HCT116 (cell line): ENCODE results near the gene TJP1. TPM values are rescaled to one million over a fixed set of nuclear protein-coding genes. Genes with fewer than 3 reads are reported as not detected.

Experiments
- ATAC-seq: fragments of 200-7000 bp; cut with Tn5 transposase; 2 replicates; pipeline ENCODE4 v1.9.1; 2020; ENCODE audit warnings: mild to moderate bottlenecking, moderate library complexity
- BruUV-seq: library from RNA; stranded (reverse); fragments of 400-500 nt; replicated peaks from 2 replicates; lab custom pipeline; 2021; lab: Mats Ljungman, UMichigan
- CTCF ChIA-PET: fragments of 300-600 bp; sonication (Branson Sonifier 250); formaldehyde crosslinking; loops from one replicate; lab custom pipeline; 2021; ENCODE audit warnings: antibody characterized with exemption; lab: Charles Lee
- POLR2A ChIA-PET: fragments of 300-600, 350-600 bp; sonication (Branson Sonifier 250); formaldehyde crosslinking; loops from one replicate; lab custom pipeline; 2021; ENCODE audit warnings: antibody characterized with exemption; lab: Charles Lee
- RAD21 ChIA-PET, 2 experiments: fragments of 300-600 bp; sonication (Branson Sonifier 250); formaldehyde crosslinking; loops; one replicate each; lab custom pipeline; 2023; ENCODE audit warnings: low total read pairs in 2 of 2; ENCODE audit not compliant: uncharacterized antibody in 2 of 2, unreplicated experiment in 2 of 2, low non-redundant PET in 1 of 2; lab: Charles Lee
- DNase-seq: peaks from one replicate; pipeline ENCODE4 v3.0.0-alpha.2; 2010; ENCODE audit warnings: low read depth, low spot score
- H2AFZ ChIP-seq: fragments of 200-600 bp; shearing (Covaris generic), sonication (generic); 2 replicates; pipeline ENCODE4 v1.6.1; 2017; ENCODE audit warnings: low read depth, mixed run types, mixed read lengths, antibody characterized with exemption, low read length; ENCODE audit not compliant: poor library complexity, severe bottlenecking
- H3K27ac ChIP-seq: 2 replicates; pipeline ENCODE4 v1.5.1; 2012; ENCODE audit warnings: low read depth, low read length
- H3K27me3 ChIP-seq: fragments of 200-600 bp; sonication (generic); 2 replicates; pipeline ENCODE4 v1.6.1; 2016; ENCODE audit warnings: mixed run types, low read length, mixed read lengths; ENCODE audit not compliant: insufficient read depth
- H3K36me3 ChIP-seq, 2 experiments: fragments of 200-500 bp in 1 of 2; fragments of 200-600 bp in 1 of 2; sonication (Bioruptor generic) in 1 of 2; sonication (generic) in 1 of 2; 2 replicates each; pipeline versions ENCODE4 v1.5.1 to v1.6.1; 2014 to 2016; ENCODE audit warnings: low read length in 2 of 2, inconsistent platforms in 1 of 2, mixed read lengths in 1 of 2, mixed run types in 1 of 2; ENCODE audit not compliant: insufficient read depth in 2 of 2, control insufficient read depth in 1 of 2
- H3K4me1 ChIP-seq, 2 experiments: fragments of 200-600 bp in 1 of 2; sonication (generic) in 1 of 2; 2 replicates each; pipeline versions ENCODE4 v1.5.1 to v1.6.1; 2012 to 2017; ENCODE audit warnings: low read length in 2 of 2, inconsistent platforms in 1 of 2, mild to moderate bottlenecking in 1 of 2, mixed read lengths in 1 of 2, mixed run types in 1 of 2, moderate library complexity in 1 of 2; ENCODE audit not compliant: insufficient read depth in 2 of 2, control insufficient read depth in 1 of 2
- H3K4me2 ChIP-seq: fragments of 200-600 bp; sonication (generic); 2 replicates; pipeline ENCODE4 v1.6.1; 2017; ENCODE audit warnings: mixed run types, low read length, mixed read lengths
- H3K4me3 ChIP-seq, 2 experiments: fragments of 200-600 bp in 1 of 2; sonication (generic) in 1 of 2; replicated peaks in 1 of 2; 2 replicates each; pipeline ENCODE4 v1.5.1; 2011 to 2016; ENCODE audit warnings: low read length in 2 of 2, control low read depth in 1 of 2, low read depth in 1 of 2, mild to moderate bottlenecking in 1 of 2, mixed read lengths in 1 of 2, mixed run types in 1 of 2
- H3K79me2 ChIP-seq: fragments of 200-600 bp; sonication (generic); 2 replicates; pipeline ENCODE4 v1.6.1; 2017; ENCODE audit warnings: mild to moderate bottlenecking, mixed run types, low read length, moderate library complexity, mixed read lengths; ENCODE audit not compliant: insufficient read depth
- H3K9ac ChIP-seq: fragments of 200-600 bp; sonication (generic); 2 replicates; pipeline ENCODE4 v1.6.1; 2016; ENCODE audit warnings: low read length, mixed read lengths
- H3K9me2 ChIP-seq: fragments of 200-600 bp; sonication (generic), shearing (Covaris generic); 2 replicates; pipeline ENCODE4 v1.6.1; 2017; ENCODE audit warnings: mixed run types, mild to moderate bottlenecking, moderate library complexity; ENCODE audit not compliant: insufficient read depth
- H3K9me3 ChIP-seq, 2 experiments: fragments of 200-500 bp in 1 of 2; fragments of 200-600 bp in 1 of 2; sonication (Bioruptor generic) in 1 of 2; sonication (generic) in 1 of 2; 2 replicates each; pipeline ENCODE4 v1.6.1; 2014 to 2017; ENCODE audit warnings: low read length in 2 of 2, mixed read lengths in 2 of 2, inconsistent platforms in 1 of 2, low read depth in 1 of 2, mild to moderate bottlenecking in 1 of 2, mixed run types in 1 of 2, moderate library complexity in 1 of 2; ENCODE audit not compliant: control insufficient read depth in 1 of 2, insufficient read depth in 1 of 2
- H4K20me1 ChIP-seq: fragments of 200-600 bp; sonication (generic), shearing (Covaris generic); 2 replicates; pipeline ENCODE4 v1.6.1; 2017; ENCODE audit warnings: mixed run types, mild to moderate bottlenecking, moderate library complexity; ENCODE audit not compliant: insufficient read depth
- ATF3 ChIP-seq: IDR thresholded peaks from 2 replicates; pipeline ENCODE4 v1.6.1; 2012
- CTCF ChIP-seq, 3 experiments: fragments of 200-600 bp in 1 of 3; sonication (generic) in 1 of 3; IDR thresholded peaks in 2 of 3; conservative IDR thresholded peaks in 1 of 3; 2 replicates each; pipeline ENCODE4 v1.5.1; 2012 to 2017; ENCODE audit warnings: low read depth in 2 of 3, low read length in 2 of 3, antibody characterized with exemption in 1 of 3, borderline replicate concordance in 1 of 3, control low read depth in 1 of 3, mild to moderate bottlenecking in 1 of 3, mixed read lengths in 1 of 3, mixed run types in 1 of 3, moderate library complexity in 1 of 3; ENCODE audit not compliant: insufficient read depth in 1 of 3
- EZH2 ChIP-seq: fragments of 200-600 bp; sonication (generic); IDR thresholded peaks from 2 replicates; pipeline ENCODE4 v1.6.1; 2017; ENCODE audit warnings: antibody characterized with exemption, mixed run types
- MAX ChIP-seq: IDR thresholded peaks from 2 replicates; pipeline ENCODE4 v1.6.1; 2012
- POLR2A ChIP-seq: IDR thresholded peaks from 2 replicates; pipeline ENCODE4 v1.7.0; 2011; ENCODE audit warnings: borderline replicate concordance; ENCODE audit not compliant: insufficient read depth, insufficient read length; ENCODE audit errors: extremely low read depth
- POLR2AphosphoS5 ChIP-seq: IDR thresholded peaks from 2 replicates; pipeline ENCODE4 v1.6.1; 2011; ENCODE audit warnings: mild to moderate bottlenecking, low read depth, low read length, moderate library complexity
- RAD21 ChIP-seq: IDR thresholded peaks from 2 replicates; pipeline ENCODE4 v1.6.1; 2012; ENCODE audit warnings: low read depth, mild to moderate bottlenecking
- REST ChIP-seq: IDR thresholded peaks from 2 replicates; pipeline ENCODE4 v1.6.1; 2012; ENCODE audit warnings: low read depth
- SIN3A ChIP-seq: IDR thresholded peaks from 2 replicates; pipeline ENCODE4 v1.6.1; 2012; ENCODE audit warnings: low read depth
- SP1 ChIP-seq: IDR thresholded peaks from 2 replicates; pipeline ENCODE4 v1.6.1; 2012; ENCODE audit warnings: low read depth
- SRF ChIP-seq: IDR thresholded peaks from 2 replicates; pipeline ENCODE4 v1.6.1; 2012; ENCODE audit warnings: low read depth
- TCF7L2 ChIP-seq: IDR thresholded peaks from 2 replicates; pipeline ENCODE4 v1.7.0; 2011; ENCODE audit warnings: borderline replicate concordance, inconsistent platforms; ENCODE audit not compliant: insufficient read depth, insufficient read length; ENCODE audit errors: extremely low read depth
- ZNF274 ChIP-seq: fragments of 200-500 bp; sonication (Bioruptor generic); IDR thresholded peaks from 2 replicates; pipeline ENCODE4 v1.6.1; 2014; ENCODE audit warnings: mild to moderate bottlenecking, low read depth, low read length, inconsistent platforms
- intact Hi-C: fragments of 100-400 bp; cut with micrococcal nuclease; formaldehyde crosslinking; loops from 2 replicates; pipeline ENCODE4 v1.10.0; 2022
- total RNA-seq: library from RNA; stranded (reverse); gene quantifications from one replicate; pipeline ENCODE4 v1.2.1, GENCODE V29; 2021; ENCODE audit not compliant: unreplicated experiment

TJP1 gene
- total RNA-seq, 1 experiment from 2014 or later = 83.6 TPM

- peaks cover 0 to 6% of the 10 kb centered on the region in 2 experiments; a peak in 2 of 4 replicates for H3K36me3 ChIP-seq
- no peak overlapping the region for H3K27ac ChIP-seq
- H3K27me3 ChIP-seq = no peaks in the 10 kb centered on the region
- POLR2A ChIA-PET = interaction anchor here (0.7 kb wide), 1 partner anchor 182 kb away, joined by 3 read pairs; no protein-coding TSS in a partner anchor
- TF ChIP-seq ATF3 (no peak), POLR2A (no peak), TCF7L2 (no peak), SRF (no peak), RAD21 (no peak), SP1 (no peak), POLR2AphosphoS5 (no peak), MAX (no peak), SIN3A (no peak)
- intact Hi-C loops = loop anchor here (5.0 kb wide), 2 partner anchors 46 to 289 kb away; no protein-coding TSS in a partner anchor
- no TSS peak for BruUV-seq
- H3K4me2 ChIP-seq = no peak overlapping the region
- no peaks in the 10 kb centered on the region for H4K20me1 ChIP-seq
- no peak for ATAC-seq
- H3K9ac ChIP-seq = no peak overlapping the region
- DNase-seq = no peak
- no peaks in the 10 kb centered on the region for H3K9me2 ChIP-seq
- no peak overlapping the region for H2AFZ ChIP-seq
- RAD21 ChIA-PET = no interaction called here
- peaks cover 0 to 8% of the 10 kb centered on the region in 2 experiments; a peak in 2 of 4 replicates for H3K4me1 ChIP-seq
- H3K4me3 ChIP-seq = no peak overlapping the region
- CTCF ChIA-PET = interaction anchor here (8.4 kb wide), 1 partner anchor 182 kb away, joined by 180 read pairs; no protein-coding TSS in a partner anchor
- peaks cover 14% of the 10 kb centered on the region for H3K79me2 ChIP-seq
- H3K9me3 ChIP-seq = no peaks in the 10 kb centered on the region
Measured at GRCh38 chr15:29743475-29743874, 78.8 kb downstream of the TJP1 start.

- no peaks in the 10 kb centered on the region for H3K9me2 ChIP-seq
- no peak overlapping the region for H3K4me2 ChIP-seq
- peaks cover 21 to 35% of the 10 kb centered on the region in 2 experiments for H3K4me1 ChIP-seq
- CTCF ChIA-PET = interaction anchor here (0.7 to 1.1 kb wide), 3 partner anchors 41 to 186 kb away, joined by 3 to 5 read pairs (median 3); no protein-coding TSS in a partner anchor
- POLR2A ChIA-PET = no interaction called here
- DNase-seq (no peak), ATAC-seq (peak; percentile 35)
- no peaks in the 10 kb centered on the region for H3K9me3 ChIP-seq
- intact Hi-C loops = loop anchor here (1.0 to 5.0 kb wide), 3 partner anchors 44 to 291 kb away; no protein-coding TSS in a partner anchor
- H4K20me1 ChIP-seq = no peaks in the 10 kb centered on the region
- H3K27me3 ChIP-seq = no peaks in the 10 kb centered on the region
- H3K36me3 ChIP-seq = peaks cover 0 to 6% of the 10 kb centered on the region in 2 experiments; a peak in 2 of 4 replicates
- no peak overlapping the region for H3K27ac ChIP-seq
- peaks cover 10% of the 10 kb centered on the region for H3K79me2 ChIP-seq
- RAD21 ChIA-PET = interaction anchor here in 1 of 2 experiments (0.6 kb wide), 1 partner anchor 287 kb away, joined by 3 read pairs; no protein-coding TSS in a partner anchor
- no peak overlapping the region for H3K4me3 ChIP-seq
- H3K9ac ChIP-seq = no peak overlapping the region
- no peak overlapping the region for H2AFZ ChIP-seq
- BruUV-seq = no TSS peak
- TF ChIP-seq SIN3A (no peak), EZH2 (no peak), POLR2A (no peak), CTCF (IDR thresholded peaks at IDR 0.05 in 2 of 3, conservative IDR thresholded peaks at IDR 0.05 in 1 of 3; ENCODE audit: borderline replicate concordance in 1 of 3, insufficient read depth in 1 of 3, low read depth in 2 of 3, low read length in 2 of 3) (peak; percentile 32 to 59 (median 54); a peak in 5 of 6 replicates), SRF (no peak), ZNF274 (no peak), REST (no peak)
Measured at GRCh38 chr15:29740692-29741311, 81.5 kb downstream of the TJP1 start.
